Hematopoietic multipotent progenitor cell treated with erythropoietin and hydrocortisone succinate and interleukin-3 and kit ligand, for 17 days (in vitro differentiated cells): ENCODE measurements around the gene FPGS.

Source experiments
- DNase-seq: peaks from one replicate; pipeline ENCODE4 v3.0.0-alpha.2; 2015; ENCODE audit warnings: low spot score

FPGS gene

GRCh38 chr9:127860260-127860659, 57.6 kb downstream of the FPGS start:
- no peak for DNase-seq

- DNase-seq = no peak
Observed at GRCh38 chr9:127860779-127861178, 58.1 kb downstream of the FPGS start.

GRCh38 chr9:127862075-127863011, 59.7 kb downstream of the FPGS start:
- DNase-seq = peak; percentile 72

GRCh38 chr9:127863191-127863621, 60.5 kb downstream of the FPGS start:
- DNase-seq = no peak
